HUES48 (cell line): Measurements from ENCODE around the gene LCOR.
"Not testable (repeated sequence)": the region's sequence is repeated elsewhere in the genome, so short reads cannot be mapped to it uniquely, and the experiment has no call there.

Source experiments
- H3K27ac ChIP-seq: one replicate; pipeline ENCODE4 v1.7.0; 2013; ENCODE audit warnings: low read depth, low read length, inconsistent platforms
- H3K27me3 ChIP-seq: 2 replicates; pipeline ENCODE4 v1.6.1; 2013; ENCODE audit warnings: mild to moderate bottlenecking, low read length; ENCODE audit not compliant: control insufficient read depth, insufficient read depth
- H3K36me3 ChIP-seq: 2 replicates; pipeline ENCODE4 v1.6.1; 2013; ENCODE audit warnings: low read length; ENCODE audit not compliant: control insufficient read depth, insufficient read depth
- H3K4me1 ChIP-seq: 2 replicates; pipeline ENCODE4 v1.6.1; 2013; ENCODE audit warnings: mild to moderate bottlenecking, low read length; ENCODE audit not compliant: control insufficient read depth, insufficient read depth
- H3K4me3 ChIP-seq: 2 replicates; pipeline ENCODE4 v1.5.1; 2013; ENCODE audit warnings: mild to moderate bottlenecking, low read depth, low read length
- H3K9ac ChIP-seq: 2 replicates; pipeline ENCODE4 v1.6.1; 2013; ENCODE audit warnings: mild to moderate bottlenecking, low read depth, low read length, moderate library complexity
- H3K9me3 ChIP-seq: 2 replicates; pipeline ENCODE4 v1.6.1; 2013; ENCODE audit warnings: low read length; ENCODE audit not compliant: control insufficient read depth, insufficient read depth

LCOR gene

GRCh38 chr10:96943161-96943560 lies 111.1 kb downstream of the LCOR start:
- not testable (repeated sequence) for H3K27me3 ChIP-seq, H3K4me1 ChIP-seq, H3K27ac ChIP-seq, H3K9me3 ChIP-seq, H3K4me3 ChIP-seq, H3K9ac ChIP-seq, H3K36me3 ChIP-seq

GRCh38 chr10:96947036-96947435 lies 114.9 kb downstream of the LCOR start:
- Histone ChIP-seq H3K36me3 (peaks cover 24% of the 10 kb centered on the region), H3K9ac (no peak overlapping the region), H3K9me3 (no peaks in the 10 kb centered on the region), H3K4me1 (no peaks in the 10 kb centered on the region), H3K4me3 (no peak overlapping the region), H3K27me3 (no peaks in the 10 kb centered on the region), H3K27ac (no peak overlapping the region)

GRCh38 chr10:96949039-96949683 lies 117.1 kb downstream of the LCOR start:
- Histone ChIP-seq H3K4me1 (no peaks in the 10 kb centered on the region), H3K4me3 (no peak overlapping the region), H3K9ac (no peak overlapping the region), H3K9me3 (no peaks in the 10 kb centered on the region), H3K36me3 (peaks cover 32% of the 10 kb centered on the region), H3K27me3 (no peaks in the 10 kb centered on the region), H3K27ac (no peak overlapping the region)

- Histone ChIP-seq H3K4me3 (no peak overlapping the region), H3K4me1 (no peaks in the 10 kb centered on the region), H3K9ac (no peak overlapping the region), H3K9me3 (no peaks in the 10 kb centered on the region), H3K27me3 (no peaks in the 10 kb centered on the region), H3K27ac (no peak overlapping the region), H3K36me3 (peaks cover 53% of the 10 kb centered on the region)
Measured at GRCh38 chr10:96951954-96952353, 119.9 kb downstream of the LCOR start.

GRCh38 chr10:96955794-96956193 lies 123.7 kb downstream of the LCOR start:
- Histone ChIP-seq H3K27ac (no peak overlapping the region), H3K4me3 (no peak overlapping the region), H3K9me3 (no peaks in the 10 kb centered on the region), H3K36me3 (peaks cover 48% of the 10 kb centered on the region), H3K4me1 (no peaks in the 10 kb centered on the region), H3K27me3 (no peaks in the 10 kb centered on the region), H3K9ac (no peak overlapping the region)

GRCh38 chr10:96958071-96958470 lies 126.0 kb downstream of the LCOR start:
- no peaks in the 10 kb centered on the region for H3K27me3 ChIP-seq
- H3K9me3 ChIP-seq, result no peaks in the 10 kb centered on the region
- no peaks in the 10 kb centered on the region for H3K4me1 ChIP-seq
- H3K27ac ChIP-seq, result no peak overlapping the region
- H3K9ac ChIP-seq, result no peak overlapping the region
- H3K36me3 ChIP-seq, result peaks cover 38% of the 10 kb centered on the region
- no peak overlapping the region for H3K4me3 ChIP-seq

GRCh38 chr10:96959733-96960132 lies 127.6 kb downstream of the LCOR start:
- Histone ChIP-seq H3K9ac (no peak overlapping the region), H3K27ac (no peak overlapping the region), H3K4me1 (no peaks in the 10 kb centered on the region), H3K4me3 (no peak overlapping the region), H3K27me3 (no peaks in the 10 kb centered on the region), H3K9me3 (no peaks in the 10 kb centered on the region), H3K36me3 (peaks cover 32% of the 10 kb centered on the region)

GRCh38 chr10:96960872-96961271 lies 128.8 kb downstream of the LCOR start:
- Histone ChIP-seq H3K36me3 (peaks cover 21% of the 10 kb centered on the region), H3K4me3 (no peak overlapping the region), H3K9me3 (no peaks in the 10 kb centered on the region)

GRCh38 chr10:96964131-96964530 lies 132.0 kb downstream of the LCOR start:
- H3K36me3 ChIP-seq, result no peaks in the 10 kb centered on the region
- no peak overlapping the region for H3K9ac ChIP-seq
- no peak overlapping the region for H3K4me3 ChIP-seq
- H3K27ac ChIP-seq, result no peak overlapping the region
- no peaks in the 10 kb centered on the region for H3K4me1 ChIP-seq
- H3K27me3 ChIP-seq, result no peaks in the 10 kb centered on the region
- H3K9me3 ChIP-seq, result no peaks in the 10 kb centered on the region

More at GRCh38 chr10:96960872-96961271, 128.8 kb downstream of the LCOR start:
- Histone ChIP-seq H3K9ac (no peak overlapping the region), H3K4me1 (no peaks in the 10 kb centered on the region), H3K27me3 (no peaks in the 10 kb centered on the region), H3K27ac (no peak overlapping the region)

- Histone ChIP-seq H3K4me1 (no peaks in the 10 kb centered on the region), H3K36me3 (no peaks in the 10 kb centered on the region), H3K27ac (no peak overlapping the region), H3K9ac (no peak overlapping the region), H3K9me3 (no peaks in the 10 kb centered on the region), H3K27me3 (no peaks in the 10 kb centered on the region), H3K4me3 (no peak overlapping the region)
Measured at GRCh38 chr10:96967847-96968246, 135.7 kb downstream of the LCOR start.

- Histone ChIP-seq H3K4me1 (no peaks in the 10 kb centered on the region), H3K27me3 (no peaks in the 10 kb centered on the region), H3K36me3 (no peaks in the 10 kb centered on the region), H3K9ac (no peak overlapping the region), H3K9me3 (no peaks in the 10 kb centered on the region), H3K27ac (no peak overlapping the region), H3K4me3 (no peak overlapping the region)
Measured at GRCh38 chr10:96968682-96969423, 136.8 kb downstream of the LCOR start.
